HCT116 (cell line): ENCODE data around the gene PDZD8. TPM values are rescaled to one million over a fixed set of nuclear protein-coding genes. Genes with fewer than 3 reads are reported as not detected.

Source experiments
- ATAC-seq: fragments of 200-7000 bp; cut with Tn5 transposase; 2 replicates; pipeline ENCODE4 v1.9.1; 2020; ENCODE audit warnings: mild to moderate bottlenecking, moderate library complexity
- BruUV-seq: library from RNA; stranded (reverse); fragments of 400-500 nt; replicated peaks from 2 replicates; lab custom pipeline; 2021; lab: Mats Ljungman, UMichigan
- CTCF ChIA-PET: fragments of 300-600 bp; sonication (Branson Sonifier 250); formaldehyde crosslinking; loops from one replicate; lab custom pipeline; 2021; ENCODE audit warnings: antibody characterized with exemption; lab: Charles Lee
- POLR2A ChIA-PET: fragments of 300-600, 350-600 bp; sonication (Branson Sonifier 250); formaldehyde crosslinking; loops from one replicate; lab custom pipeline; 2021; ENCODE audit warnings: antibody characterized with exemption; lab: Charles Lee
- RAD21 ChIA-PET, 2 experiments: fragments of 300-600 bp; sonication (Branson Sonifier 250); formaldehyde crosslinking; loops; one replicate each; lab custom pipeline; 2023; ENCODE audit warnings: low total read pairs in 2 of 2; ENCODE audit not compliant: uncharacterized antibody in 2 of 2, unreplicated experiment in 2 of 2, low non-redundant PET in 1 of 2; lab: Charles Lee
- DNase-seq: peaks from one replicate; pipeline ENCODE4 v3.0.0-alpha.2; 2010; ENCODE audit warnings: low read depth, low spot score
- H2AFZ ChIP-seq: fragments of 200-600 bp; shearing (Covaris generic), sonication (generic); 2 replicates; pipeline ENCODE4 v1.6.1; 2017; ENCODE audit warnings: low read depth, mixed run types, mixed read lengths, antibody characterized with exemption, low read length; ENCODE audit not compliant: poor library complexity, severe bottlenecking
- H3K27ac ChIP-seq: 2 replicates; pipeline ENCODE4 v1.5.1; 2012; ENCODE audit warnings: low read depth, low read length
- H3K27me3 ChIP-seq: fragments of 200-600 bp; sonication (generic); 2 replicates; pipeline ENCODE4 v1.6.1; 2016; ENCODE audit warnings: mixed run types, low read length, mixed read lengths; ENCODE audit not compliant: insufficient read depth
- H3K36me3 ChIP-seq, 2 experiments: fragments of 200-500 bp in 1 of 2; fragments of 200-600 bp in 1 of 2; sonication (Bioruptor generic) in 1 of 2; sonication (generic) in 1 of 2; 2 replicates each; pipeline versions ENCODE4 v1.5.1 to v1.6.1; 2014 to 2016; ENCODE audit warnings: low read length in 2 of 2, inconsistent platforms in 1 of 2, mixed read lengths in 1 of 2, mixed run types in 1 of 2; ENCODE audit not compliant: insufficient read depth in 2 of 2, control insufficient read depth in 1 of 2
- H3K4me1 ChIP-seq, 2 experiments: fragments of 200-600 bp in 1 of 2; sonication (generic) in 1 of 2; 2 replicates each; pipeline versions ENCODE4 v1.5.1 to v1.6.1; 2012 to 2017; ENCODE audit warnings: low read length in 2 of 2, inconsistent platforms in 1 of 2, mild to moderate bottlenecking in 1 of 2, mixed read lengths in 1 of 2, mixed run types in 1 of 2, moderate library complexity in 1 of 2; ENCODE audit not compliant: insufficient read depth in 2 of 2, control insufficient read depth in 1 of 2
- H3K4me2 ChIP-seq: fragments of 200-600 bp; sonication (generic); 2 replicates; pipeline ENCODE4 v1.6.1; 2017; ENCODE audit warnings: mixed run types, low read length, mixed read lengths
- H3K4me3 ChIP-seq, 2 experiments: fragments of 200-600 bp in 1 of 2; sonication (generic) in 1 of 2; replicated peaks in 1 of 2; 2 replicates each; pipeline ENCODE4 v1.5.1; 2011 to 2016; ENCODE audit warnings: low read length in 2 of 2, control low read depth in 1 of 2, low read depth in 1 of 2, mild to moderate bottlenecking in 1 of 2, mixed read lengths in 1 of 2, mixed run types in 1 of 2
- H3K79me2 ChIP-seq: fragments of 200-600 bp; sonication (generic); 2 replicates; pipeline ENCODE4 v1.6.1; 2017; ENCODE audit warnings: mild to moderate bottlenecking, mixed run types, low read length, moderate library complexity, mixed read lengths; ENCODE audit not compliant: insufficient read depth
- H3K9ac ChIP-seq: fragments of 200-600 bp; sonication (generic); 2 replicates; pipeline ENCODE4 v1.6.1; 2016; ENCODE audit warnings: low read length, mixed read lengths
- H3K9me2 ChIP-seq: fragments of 200-600 bp; sonication (generic), shearing (Covaris generic); 2 replicates; pipeline ENCODE4 v1.6.1; 2017; ENCODE audit warnings: mixed run types, mild to moderate bottlenecking, moderate library complexity; ENCODE audit not compliant: insufficient read depth
- H3K9me3 ChIP-seq, 2 experiments: fragments of 200-500 bp in 1 of 2; fragments of 200-600 bp in 1 of 2; sonication (Bioruptor generic) in 1 of 2; sonication (generic) in 1 of 2; 2 replicates each; pipeline ENCODE4 v1.6.1; 2014 to 2017; ENCODE audit warnings: low read length in 2 of 2, mixed read lengths in 2 of 2, inconsistent platforms in 1 of 2, low read depth in 1 of 2, mild to moderate bottlenecking in 1 of 2, mixed run types in 1 of 2, moderate library complexity in 1 of 2; ENCODE audit not compliant: control insufficient read depth in 1 of 2, insufficient read depth in 1 of 2
- H4K20me1 ChIP-seq: fragments of 200-600 bp; sonication (generic), shearing (Covaris generic); 2 replicates; pipeline ENCODE4 v1.6.1; 2017; ENCODE audit warnings: mixed run types, mild to moderate bottlenecking, moderate library complexity; ENCODE audit not compliant: insufficient read depth
- CEBPB ChIP-seq: IDR thresholded peaks from 2 replicates; pipeline ENCODE4 v1.6.1; 2012; ENCODE audit warnings: low read depth
- EGR1 ChIP-seq: IDR thresholded peaks from 2 replicates; pipeline ENCODE4 v1.6.1; 2012; ENCODE audit warnings: low read depth
- EZH2 ChIP-seq: fragments of 200-600 bp; sonication (generic); IDR thresholded peaks from 2 replicates; pipeline ENCODE4 v1.6.1; 2017; ENCODE audit warnings: antibody characterized with exemption, mixed run types
- POLR2AphosphoS5 ChIP-seq: IDR thresholded peaks from 2 replicates; pipeline ENCODE4 v1.6.1; 2011; ENCODE audit warnings: mild to moderate bottlenecking, low read depth, low read length, moderate library complexity
- RAD21 ChIP-seq: IDR thresholded peaks from 2 replicates; pipeline ENCODE4 v1.6.1; 2012; ENCODE audit warnings: low read depth, mild to moderate bottlenecking
- REST ChIP-seq: IDR thresholded peaks from 2 replicates; pipeline ENCODE4 v1.6.1; 2012; ENCODE audit warnings: low read depth
- SIN3A ChIP-seq: IDR thresholded peaks from 2 replicates; pipeline ENCODE4 v1.6.1; 2012; ENCODE audit warnings: low read depth
- SRF ChIP-seq: IDR thresholded peaks from 2 replicates; pipeline ENCODE4 v1.6.1; 2012; ENCODE audit warnings: low read depth
- YY1 ChIP-seq: IDR thresholded peaks from 2 replicates; pipeline ENCODE4 v1.6.1; 2011; ENCODE audit warnings: low read length, low read depth, moderate library complexity, mild to moderate bottlenecking; ENCODE audit not compliant: insufficient replicate concordance; ENCODE audit errors: extremely low read depth
- ZBTB33 ChIP-seq: IDR thresholded peaks from 2 replicates; pipeline ENCODE4 v1.6.1; 2011; ENCODE audit warnings: mild to moderate bottlenecking, low read length, moderate library complexity; ENCODE audit not compliant: insufficient replicate concordance; ENCODE audit errors: extremely low read depth
- ZFX ChIP-seq: fragments of 450-650 bp; IDR thresholded peaks from 2 replicates; pipeline ENCODE4 v1.6.1; 2017
- ZNF274 ChIP-seq: fragments of 200-500 bp; sonication (Bioruptor generic); IDR thresholded peaks from 2 replicates; pipeline ENCODE4 v1.6.1; 2014; ENCODE audit warnings: mild to moderate bottlenecking, low read depth, low read length, inconsistent platforms
- intact Hi-C: fragments of 100-400 bp; cut with micrococcal nuclease; formaldehyde crosslinking; loops from 2 replicates; pipeline ENCODE4 v1.10.0; 2022
- total RNA-seq: library from RNA; stranded (reverse); gene quantifications from one replicate; pipeline ENCODE4 v1.2.1, GENCODE V29; 2021; ENCODE audit not compliant: unreplicated experiment
- TF ChIP-seq, protein P1 (sequence below), 3 experiments: fragments of 200-600 bp in 1 of 3; sonication (generic) in 1 of 3; IDR thresholded peaks in 2 of 3; conservative IDR thresholded peaks in 1 of 3; 2 replicates each; pipeline ENCODE4 v1.5.1; 2012 to 2017; ENCODE audit warnings: low read depth in 2 of 3, low read length in 2 of 3, antibody characterized with exemption in 1 of 3, borderline replicate concordance in 1 of 3, control low read depth in 1 of 3, mild to moderate bottlenecking in 1 of 3, mixed read lengths in 1 of 3, mixed run types in 1 of 3, moderate library complexity in 1 of 3; ENCODE audit not compliant: insufficient read depth in 1 of 3

Gene PDZD8
- total RNA-seq, 1 experiment from 2014 or later = 61.7 TPM

DNA sequence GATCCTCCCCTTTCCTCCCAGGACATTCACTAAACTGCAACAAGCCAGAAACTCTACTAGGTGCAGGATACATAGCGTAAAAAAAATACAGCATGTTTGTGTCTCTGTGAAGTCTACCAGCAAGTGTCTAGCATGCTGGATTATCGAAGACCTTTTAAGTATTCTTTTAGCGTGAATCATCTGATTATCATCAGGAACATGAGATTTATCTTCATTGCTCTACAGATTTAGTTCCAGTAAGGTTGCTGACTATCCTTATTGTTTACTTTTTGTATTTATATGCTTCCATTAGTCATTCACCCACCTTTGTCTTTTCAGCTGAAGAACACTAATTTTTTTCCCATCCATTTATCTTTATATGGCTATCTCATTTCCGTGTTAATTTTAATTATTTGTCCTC, 62.8 kb downstream of the PDZD8 start:
- Histone ChIP-seq H3K9me2 (no peaks in the 10 kb centered on the region), H2AFZ (no peak overlapping the region), H3K4me1 (no peaks in the 10 kb centered on the region), H4K20me1 (peaks cover 16% of the 10 kb centered on the region; the same call in 1 of the 2 replicates), H3K4me2 (no peak overlapping the region), H3K79me2 (peaks cover 12% of the 10 kb centered on the region; the same call in 1 of the 2 replicates), H3K27ac (no peak overlapping the region), H3K4me3 (no peak overlapping the region), H3K9ac (no peak overlapping the region), H3K36me3 (no peaks in the 10 kb centered on the region), H3K9me3 (no peaks in the 10 kb centered on the region), H3K27me3 (no peaks in the 10 kb centered on the region)
- CTCF ChIA-PET = no interaction called here
- POLR2A ChIA-PET = no interaction called here
- DNase-seq (no peak), ATAC-seq (no peak)
- BruUV-seq = no TSS peak
- TF ChIP-seq EGR1 = no peak
- intact Hi-C loops = no loop called here
- RAD21 ChIA-PET = no interaction called here

DNA sequence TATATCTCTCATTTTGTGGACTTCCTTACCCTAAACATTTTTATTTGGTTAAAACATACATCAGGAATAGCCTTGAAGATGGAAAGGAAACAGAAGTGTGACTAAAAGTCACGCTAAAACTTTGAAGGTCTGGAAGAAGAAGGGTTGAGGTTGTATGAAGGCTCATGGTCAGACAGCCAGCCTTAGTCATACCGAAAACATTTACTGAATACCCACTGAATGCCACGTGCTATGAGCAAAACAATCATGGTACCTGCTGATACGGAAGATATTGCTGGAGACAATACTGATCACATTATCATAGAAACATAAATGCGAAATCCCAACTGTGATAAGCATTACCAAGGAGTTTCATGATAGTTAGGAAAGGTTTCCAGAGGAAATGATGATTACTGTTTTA, 64.0 kb downstream of the PDZD8 start:
- H3K4me3 ChIP-seq = no peak overlapping the region
- H3K36me3 ChIP-seq = no peaks in the 10 kb centered on the region
- no peaks in the 10 kb centered on the region for H3K9me2 ChIP-seq
- CTCF ChIA-PET = no interaction called here
- no peak for DNase-seq
- H3K27me3 ChIP-seq = no peaks in the 10 kb centered on the region
- H3K9ac ChIP-seq = no peak overlapping the region
- no TSS peak for BruUV-seq
- ATAC-seq = no peak
- no peaks in the 10 kb centered on the region for H3K9me3 ChIP-seq
- RAD21 ChIA-PET = no interaction called here
- no peak overlapping the region for H3K4me2 ChIP-seq
- TF ChIP-seq YY1 (no peak), EZH2 (no peak), ZBTB33 (no peak), ZNF274 (no peak), SIN3A (no peak), CEBPB (no peak), POLR2AphosphoS5 (no peak), REST (no peak), EGR1 (no peak), RAD21 (no peak), ZFX (no peak), SRF (no peak)
- TF ChIP-seq, protein P1, sequence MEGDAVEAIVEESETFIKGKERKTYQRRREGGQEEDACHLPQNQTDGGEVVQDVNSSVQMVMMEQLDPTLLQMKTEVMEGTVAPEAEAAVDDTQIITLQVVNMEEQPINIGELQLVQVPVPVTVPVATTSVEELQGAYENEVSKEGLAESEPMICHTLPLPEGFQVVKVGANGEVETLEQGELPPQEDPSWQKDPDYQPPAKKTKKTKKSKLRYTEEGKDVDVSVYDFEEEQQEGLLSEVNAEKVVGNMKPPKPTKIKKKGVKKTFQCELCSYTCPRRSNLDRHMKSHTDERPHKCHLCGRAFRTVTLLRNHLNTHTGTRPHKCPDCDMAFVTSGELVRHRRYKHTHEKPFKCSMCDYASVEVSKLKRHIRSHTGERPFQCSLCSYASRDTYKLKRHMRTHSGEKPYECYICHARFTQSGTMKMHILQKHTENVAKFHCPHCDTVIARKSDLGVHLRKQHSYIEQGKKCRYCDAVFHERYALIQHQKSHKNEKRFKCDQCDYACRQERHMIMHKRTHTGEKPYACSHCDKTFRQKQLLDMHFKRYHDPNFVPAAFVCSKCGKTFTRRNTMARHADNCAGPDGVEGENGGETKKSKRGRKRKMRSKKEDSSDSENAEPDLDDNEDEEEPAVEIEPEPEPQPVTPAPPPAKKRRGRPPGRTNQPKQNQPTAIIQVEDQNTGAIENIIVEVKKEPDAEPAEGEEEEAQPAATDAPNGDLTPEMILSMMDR (IDR thresholded peaks at IDR 0.05 in 2 of 3, conservative IDR thresholded peaks at IDR 0.05 in 1 of 3; ENCODE audit: borderline replicate concordance in 1 of 3, insufficient read depth in 1 of 3, low read depth in 2 of 3, low read length in 2 of 3) = no peak
- TF ChIP-seq, all 23 proteins: peak for 0
- POLR2A ChIA-PET = no interaction called here
- Histone ChIP-seq H4K20me1 (peaks cover 21% of the 10 kb centered on the region), H2AFZ (no peak overlapping the region), H3K4me1 (no peaks in the 10 kb centered on the region), H3K27ac (no peak overlapping the region), H3K79me2 (peaks cover 23% of the 10 kb centered on the region)
- intact Hi-C loops = no loop called here
